ENCODE results near the gene DPP3. TPM values are rescaled to one million over a fixed set of nuclear protein-coding genes. Genes with fewer than 3 reads are reported as not detected.
A peak's percentile ranks its signal among the peaks of the same experiment; 100 is the strongest.
"Not testable (repeated sequence)": the region's sequence is repeated elsewhere in the genome, so short reads cannot be mapped to it uniquely, and the experiment has no call there.

The DPP3 gene, protein sequence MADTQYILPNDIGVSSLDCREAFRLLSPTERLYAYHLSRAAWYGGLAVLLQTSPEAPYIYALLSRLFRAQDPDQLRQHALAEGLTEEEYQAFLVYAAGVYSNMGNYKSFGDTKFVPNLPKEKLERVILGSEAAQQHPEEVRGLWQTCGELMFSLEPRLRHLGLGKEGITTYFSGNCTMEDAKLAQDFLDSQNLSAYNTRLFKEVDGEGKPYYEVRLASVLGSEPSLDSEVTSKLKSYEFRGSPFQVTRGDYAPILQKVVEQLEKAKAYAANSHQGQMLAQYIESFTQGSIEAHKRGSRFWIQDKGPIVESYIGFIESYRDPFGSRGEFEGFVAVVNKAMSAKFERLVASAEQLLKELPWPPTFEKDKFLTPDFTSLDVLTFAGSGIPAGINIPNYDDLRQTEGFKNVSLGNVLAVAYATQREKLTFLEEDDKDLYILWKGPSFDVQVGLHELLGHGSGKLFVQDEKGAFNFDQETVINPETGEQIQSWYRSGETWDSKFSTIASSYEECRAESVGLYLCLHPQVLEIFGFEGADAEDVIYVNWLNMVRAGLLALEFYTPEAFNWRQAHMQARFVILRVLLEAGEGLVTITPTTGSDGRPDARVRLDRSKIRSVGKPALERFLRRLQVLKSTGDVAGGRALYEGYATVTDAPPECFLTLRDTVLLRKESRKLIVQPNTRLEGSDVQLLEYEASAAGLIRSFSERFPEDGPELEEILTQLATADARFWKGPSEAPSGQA
- 36.8 and 46.4 TPM in 2 replicates for total RNA-seq (2014; rRNA removed; shearing (Covaris generic))

DNA sequence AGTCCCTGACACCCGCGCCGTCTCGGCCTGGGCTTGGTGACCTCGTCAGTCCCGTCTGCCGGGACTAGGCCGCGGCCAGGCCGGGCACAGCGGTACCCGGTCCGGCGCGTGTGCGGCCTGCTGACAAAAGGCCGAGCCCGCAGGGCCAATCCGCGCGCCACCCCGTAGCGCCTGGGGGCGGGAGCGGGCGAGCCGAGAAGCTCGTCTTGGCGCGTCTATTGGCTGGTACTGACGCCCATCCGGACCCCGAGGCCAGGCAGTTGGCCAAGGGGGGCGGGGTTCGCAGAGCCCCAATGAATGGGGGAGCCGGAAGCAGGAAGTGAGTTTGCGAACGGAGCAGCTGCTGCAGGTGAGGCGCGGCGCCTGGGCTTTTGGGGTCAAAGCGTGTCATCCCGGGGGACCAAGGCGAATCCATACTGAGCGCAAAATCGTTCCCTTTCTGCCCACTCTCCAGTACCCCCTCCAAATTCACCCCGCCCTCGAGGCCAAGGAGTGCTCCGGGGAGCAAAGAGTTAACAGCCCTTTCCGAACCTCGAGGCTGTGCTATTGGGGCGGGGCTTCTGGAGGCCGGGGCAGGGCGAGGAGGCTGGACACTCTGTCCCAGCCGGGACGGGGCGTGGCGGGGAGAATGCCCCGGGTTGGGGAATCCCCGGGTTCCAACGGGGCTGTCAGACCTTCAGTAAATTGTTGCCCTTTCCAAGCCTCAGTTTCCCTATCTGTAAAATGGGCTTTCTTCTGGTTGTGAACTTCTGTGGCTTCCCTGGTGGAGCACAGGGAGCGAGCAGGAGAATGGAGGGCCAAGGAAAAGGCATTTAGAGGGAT lies at the start of gene DPP3:
Gene DPP3 (plus strand): TSS at position 318 of the 822 bp plus-strand sequence. CDS start 1,767 bp downstream, outside the sequence.
- peak; percentile 96 for DNase-seq (ENCODE audit: low read depth)

DNA sequence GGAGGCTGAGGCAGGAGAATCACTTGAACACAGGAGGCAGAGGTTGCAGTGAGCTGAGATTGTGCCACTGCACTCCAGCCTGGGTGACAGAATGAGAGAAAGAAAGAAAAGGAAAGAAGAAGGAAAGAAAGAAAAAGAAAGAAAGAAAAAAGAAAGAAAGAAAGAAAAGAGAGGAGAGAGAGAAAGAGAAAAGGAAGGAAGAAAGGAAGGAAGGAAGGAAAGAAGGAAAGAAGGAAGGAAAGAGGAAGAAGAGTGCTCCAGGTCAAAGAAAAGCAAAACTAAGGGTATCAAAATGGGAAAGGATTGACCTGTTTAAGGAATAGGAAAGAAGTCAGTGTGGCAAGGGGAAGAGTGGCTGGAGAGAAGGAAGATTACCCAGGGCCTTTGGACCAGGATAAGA lies 48.9 kb upstream of the DPP3 start:
- DNase-seq (ENCODE audit: low read depth), result not testable (repeated sequence)

DNA sequence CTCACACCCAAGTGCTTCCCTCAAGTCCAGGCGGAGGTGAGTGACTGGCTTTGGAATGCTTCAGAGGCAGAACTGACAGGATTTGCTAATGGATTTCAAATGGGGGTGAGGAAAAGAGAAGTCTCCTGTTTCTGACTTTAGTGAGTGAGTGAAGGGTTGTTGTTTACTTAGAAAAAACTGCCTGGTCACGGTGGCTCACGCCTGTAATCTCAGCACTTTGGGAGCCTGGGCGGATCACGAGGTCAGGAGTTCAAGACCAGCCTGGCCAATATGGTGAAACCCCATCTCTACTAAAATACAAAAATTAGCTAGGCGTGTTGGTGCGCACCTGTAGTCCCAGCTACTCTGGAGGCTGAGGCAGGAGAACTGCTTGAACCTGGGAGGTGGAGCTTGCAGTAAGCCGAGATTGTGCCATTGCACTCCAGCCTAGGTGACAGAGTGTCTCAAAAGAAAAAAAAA lies 48.3 kb upstream of the DPP3 start:
- DNase-seq (ENCODE audit: low read depth), result not testable (repeated sequence)

DNA sequence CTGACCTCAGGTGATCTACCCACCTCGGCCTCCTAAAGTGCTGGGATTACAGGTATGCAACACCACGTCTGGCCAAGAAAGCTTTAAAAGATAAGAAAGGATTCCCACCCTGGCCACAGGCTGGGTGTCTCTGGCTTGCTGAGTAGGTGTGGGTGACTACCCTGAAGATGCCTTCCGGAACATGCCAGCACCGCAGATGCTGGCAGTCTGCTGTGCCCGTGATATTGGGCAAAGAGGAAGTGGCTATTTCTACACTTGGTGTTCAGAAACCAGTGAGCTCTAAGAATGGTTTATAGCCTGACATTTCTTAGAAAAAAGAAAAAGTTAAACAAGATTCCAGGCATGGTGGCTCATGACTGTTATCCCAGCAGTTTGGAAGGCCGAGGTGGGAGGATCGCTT lies 47.6 kb upstream of the DPP3 start:
- DNase-seq (ENCODE audit: low read depth), result no peak

DNA sequence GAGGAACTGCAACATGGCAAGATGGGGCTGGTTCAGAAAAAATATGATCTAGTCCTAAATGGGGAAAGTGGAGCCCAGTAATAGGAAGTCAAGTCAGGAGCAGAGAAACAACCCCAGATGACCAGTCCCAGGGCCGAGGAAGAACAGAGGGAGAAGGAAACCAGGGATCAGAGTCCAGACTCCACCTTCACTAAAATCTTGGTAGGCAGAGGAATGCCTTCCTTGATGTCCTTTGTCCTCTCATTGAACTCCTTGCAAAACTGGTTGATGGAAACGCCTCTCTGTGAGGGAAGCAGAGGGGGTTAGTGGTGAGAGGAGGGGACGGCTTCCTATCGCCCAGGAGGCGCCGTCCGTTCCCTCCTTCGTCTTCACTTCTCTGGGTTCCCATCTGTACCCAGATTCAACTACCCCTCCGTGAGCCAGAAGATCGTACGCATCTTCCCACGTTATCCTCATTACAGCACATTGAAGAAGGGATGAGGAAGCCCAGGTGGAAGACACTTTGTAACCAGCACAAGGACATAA lies 42.2 kb upstream of the DPP3 start:
- no peak for DNase-seq (ENCODE audit: low read depth)

DNA sequence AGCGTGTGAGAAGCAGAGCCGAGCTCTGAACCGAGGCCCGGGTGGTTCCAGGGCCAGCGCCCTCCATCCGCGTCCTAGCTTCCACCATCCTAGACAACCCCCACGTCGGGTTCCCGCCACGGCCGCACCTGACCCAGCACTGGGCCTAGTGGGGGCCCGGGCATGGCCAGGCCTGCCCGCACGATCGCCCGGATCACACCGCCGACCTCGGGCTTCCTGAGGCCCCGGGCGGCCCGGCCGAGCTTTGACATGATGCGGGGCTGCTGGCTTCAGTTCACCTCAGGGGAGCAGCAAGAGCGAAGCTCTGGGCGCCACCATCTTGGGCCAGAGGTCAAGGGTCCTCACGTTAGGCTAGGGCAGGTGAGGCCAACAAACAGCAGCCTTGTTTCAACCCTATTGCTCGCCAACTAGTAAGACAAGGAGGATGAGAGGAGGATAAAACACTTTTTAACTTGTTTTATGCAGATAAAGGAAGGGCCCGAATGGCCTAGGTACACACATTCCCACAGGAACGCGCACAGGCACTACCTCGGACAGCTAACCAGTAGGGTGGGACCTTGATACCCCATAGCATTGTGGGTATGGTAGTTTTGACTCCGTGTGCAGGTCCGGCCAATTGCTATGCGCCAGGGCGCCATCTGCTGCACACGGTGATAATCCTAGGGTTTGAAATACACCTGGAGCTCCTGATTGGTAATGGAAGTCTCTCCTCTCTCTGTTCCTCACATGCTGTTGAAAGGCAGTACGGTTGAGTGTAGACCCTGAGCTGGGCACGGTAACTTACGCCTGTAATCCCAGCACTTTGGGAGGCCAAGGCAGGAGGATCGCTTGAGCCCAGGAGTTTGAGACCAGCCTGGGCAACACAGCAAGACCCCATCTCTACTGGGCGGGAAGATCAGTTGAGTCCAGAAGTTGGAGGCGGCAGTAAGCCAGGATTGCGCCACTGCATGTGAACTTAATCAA lies 41.4 kb upstream of the DPP3 start, which contains the start of gene MRPL11:
Gene MRPL11 (minus strand): TSS at position 345 of the 963 bp plus-strand sequence. CDS start 94 bp downstream, at position 251.
- DNase-seq (ENCODE audit: low read depth), result peak; percentile 91

DNA sequence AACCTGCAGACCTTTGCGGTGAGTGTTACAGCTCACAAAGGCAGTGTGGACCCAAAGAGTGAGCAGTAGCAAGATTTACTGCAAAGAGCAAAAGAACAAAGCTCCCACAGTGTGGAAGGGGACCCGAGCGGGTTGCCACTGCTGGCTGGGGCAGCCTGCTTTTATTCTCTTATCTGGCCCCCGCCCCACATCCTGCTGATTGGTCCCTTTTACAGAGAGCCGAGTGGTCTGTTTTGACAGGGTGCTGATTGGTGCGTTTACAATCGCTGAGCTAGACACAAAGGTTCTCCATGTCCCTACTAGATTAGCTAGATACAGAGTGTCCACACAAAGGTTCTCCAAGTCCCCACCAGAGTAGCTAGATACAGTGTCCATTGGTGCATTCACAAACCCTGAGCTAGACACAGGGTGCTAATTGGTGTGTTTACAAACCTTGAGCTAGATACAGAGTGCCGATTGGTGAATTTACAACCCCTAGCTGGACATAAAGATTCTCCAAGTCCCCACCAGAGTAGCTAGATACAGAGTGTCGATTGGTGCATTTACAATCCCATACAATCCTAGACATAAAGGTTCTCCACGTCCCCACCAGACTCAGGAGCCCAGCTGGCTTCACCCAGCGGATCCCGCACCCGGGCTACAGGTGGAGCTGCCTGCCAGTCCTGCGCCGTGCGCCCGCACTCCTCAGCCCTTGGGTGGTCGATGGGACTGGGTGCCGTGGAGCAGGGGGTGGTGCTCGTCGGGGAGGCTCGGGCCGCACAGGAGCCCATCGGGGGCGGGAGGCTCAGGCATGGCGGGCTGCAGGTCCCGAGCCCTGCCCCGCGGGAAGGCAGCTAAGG lies 39.9 kb upstream of the DPP3 start:
- DNase-seq (ENCODE audit: low read depth), result not testable (repeated sequence)

DNA sequence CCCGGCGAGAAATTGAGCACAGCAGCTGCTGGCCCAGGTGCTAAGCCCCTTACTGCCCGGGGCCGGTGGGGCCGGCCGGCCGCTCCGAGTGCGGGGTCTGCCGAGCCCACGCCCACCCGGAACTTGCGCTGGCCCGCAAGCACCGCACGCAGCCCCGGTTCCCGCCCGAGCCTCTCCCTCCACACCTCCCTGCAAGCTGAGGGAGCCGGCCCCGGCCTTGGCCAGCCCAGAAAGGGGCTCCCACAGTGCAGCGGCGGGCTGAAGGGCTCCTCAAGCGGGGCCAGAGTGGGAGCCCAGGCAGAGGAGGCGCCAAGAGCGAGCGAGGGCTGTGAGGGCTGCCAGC lies 39.3 kb upstream of the DPP3 start:
- not testable (repeated sequence) for DNase-seq (ENCODE audit: low read depth)

DNA sequence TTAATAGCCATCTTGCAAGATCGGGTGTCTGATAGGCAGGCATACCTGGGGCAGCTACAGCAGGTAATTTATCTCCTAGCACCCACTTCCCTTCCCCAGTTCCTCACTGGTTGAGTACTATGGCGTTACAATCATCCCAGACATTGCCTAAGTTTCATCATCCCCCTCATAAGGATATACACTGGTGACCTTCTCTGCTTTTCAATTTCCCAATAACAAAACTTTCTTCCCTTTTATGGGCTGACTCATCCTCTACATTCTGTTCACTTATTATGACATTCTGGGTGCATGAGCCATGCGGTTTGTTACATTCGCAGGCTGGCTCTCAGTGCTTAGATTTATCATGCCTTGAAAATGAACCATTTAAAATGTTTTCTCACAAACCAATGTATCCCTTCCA lies 36.6 kb upstream of the DPP3 start:
- DNase-seq (ENCODE audit: low read depth), result peak; percentile 85

DNA sequence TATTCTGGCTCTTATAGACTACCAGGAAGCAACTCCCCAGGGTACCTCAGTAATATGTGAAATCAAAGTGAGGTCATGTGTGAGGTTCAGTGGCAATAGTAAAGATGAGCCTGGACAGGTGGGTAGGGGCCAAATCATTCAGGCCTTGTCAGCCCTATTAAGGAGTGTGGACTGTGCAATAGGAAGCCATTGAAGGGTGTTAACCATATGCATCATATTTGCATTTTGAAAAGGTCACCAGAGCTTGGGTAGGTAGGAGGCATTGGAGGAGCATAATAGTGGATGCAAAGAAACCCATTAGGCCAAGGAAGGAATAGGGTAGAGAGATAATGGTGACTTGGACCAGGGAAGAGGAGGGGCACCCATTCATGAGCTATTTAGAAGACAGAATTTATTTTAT lies 33.2 kb upstream of the DPP3 start:
- DNase-seq (ENCODE audit: low read depth), result no peak

DNA sequence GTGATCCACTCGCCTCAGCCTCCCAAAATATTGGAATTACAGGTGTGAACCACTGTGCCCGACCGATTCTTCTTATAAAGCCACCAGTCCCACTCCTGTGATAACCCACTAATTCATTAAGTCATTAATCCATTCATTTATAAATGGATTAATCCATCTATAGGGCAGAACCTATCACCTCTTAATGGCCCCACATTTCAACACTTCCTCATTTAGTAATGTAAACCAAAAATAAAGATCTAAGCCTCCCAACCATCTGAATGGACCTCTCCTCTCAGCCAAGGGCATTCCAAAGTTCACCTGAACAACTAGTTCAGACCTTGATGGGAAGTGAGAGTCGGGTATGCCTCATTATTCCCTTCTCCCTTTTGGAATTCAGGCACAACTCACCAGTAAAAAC lies 31.7 kb upstream of the DPP3 start:
- DNase-seq (ENCODE audit: low read depth), result no peak

DNA sequence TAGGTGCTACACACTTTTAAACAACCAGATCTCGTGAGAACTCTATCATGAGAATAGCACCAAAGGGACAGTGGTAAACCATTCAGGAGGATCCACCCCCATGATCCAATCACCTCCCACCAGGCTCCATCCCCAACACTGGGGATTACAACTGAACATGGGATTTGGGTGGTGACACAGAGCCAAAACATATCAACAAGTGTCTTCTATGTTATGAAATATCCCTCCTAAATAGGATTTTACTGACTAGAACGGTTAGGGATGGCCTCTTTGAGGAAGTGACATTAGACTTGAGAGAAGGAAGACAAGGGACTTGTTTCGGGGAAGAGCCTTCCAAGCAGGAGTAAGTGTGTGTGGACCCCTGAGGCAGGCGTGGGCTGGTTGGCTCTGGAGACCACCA lies 29.7 kb upstream of the DPP3 start:
- no peak for DNase-seq (ENCODE audit: low read depth)

DNA sequence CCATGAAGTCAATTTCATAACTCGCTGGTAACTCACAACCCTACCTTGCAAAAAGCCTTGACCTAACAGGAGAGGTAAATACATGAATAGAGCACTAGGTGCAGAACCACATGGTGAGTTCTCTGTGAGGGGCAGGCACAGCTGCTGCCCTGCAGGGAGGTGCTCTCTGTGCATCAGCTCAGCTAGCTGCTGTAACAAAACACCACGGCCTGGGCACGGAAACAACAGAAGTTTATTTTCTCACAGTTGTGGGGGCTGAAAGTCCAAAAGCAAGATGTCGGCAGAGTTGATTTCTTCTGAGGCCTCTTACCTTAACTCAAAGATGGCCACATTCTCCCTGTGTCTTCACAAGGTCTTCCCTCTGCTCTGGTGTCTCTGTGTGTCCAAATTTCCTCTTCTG lies 28.6 kb upstream of the DPP3 start:
- no peak for DNase-seq (ENCODE audit: low read depth)

DNA sequence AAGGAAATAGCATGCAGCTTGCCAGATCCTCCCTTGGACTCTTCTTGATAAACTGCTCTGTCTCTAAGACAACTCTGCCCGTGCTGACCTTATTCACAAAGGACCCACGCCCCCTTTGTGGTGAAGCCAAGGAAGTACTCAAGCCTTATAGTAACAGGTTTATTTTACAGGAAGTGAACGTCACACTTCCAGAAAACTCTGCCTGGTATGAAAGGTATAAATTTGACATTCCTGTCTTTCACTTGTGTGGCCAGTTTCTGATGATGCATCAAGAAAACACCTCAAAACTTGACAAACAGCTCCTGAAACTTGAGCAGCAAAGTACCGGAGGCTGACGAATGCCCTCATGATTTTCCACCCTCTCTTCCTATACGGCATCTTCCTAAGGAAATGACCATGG lies 26.0 kb upstream of the DPP3 start:
- DNase-seq (ENCODE audit: low read depth), result no peak

DNA sequence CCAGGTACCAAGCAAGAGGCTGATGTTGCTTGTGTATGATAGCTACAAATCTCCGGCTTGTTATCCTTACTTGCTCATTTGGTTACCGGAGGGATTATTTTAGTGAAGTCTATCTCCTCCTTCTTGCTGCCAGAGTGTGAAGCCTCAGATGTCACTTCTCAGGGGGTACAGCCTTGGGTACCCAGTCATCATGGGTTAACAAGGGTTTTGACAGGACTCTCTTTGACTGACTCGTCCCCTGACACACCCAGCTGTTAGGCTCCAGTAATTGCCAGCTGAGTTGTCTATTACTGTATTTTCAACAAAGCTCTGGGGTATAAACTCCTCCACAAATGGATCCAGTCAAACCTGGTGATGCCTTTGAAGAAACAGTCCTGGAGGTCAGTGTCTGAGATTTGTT lies 25.4 kb upstream of the DPP3 start:
- DNase-seq (ENCODE audit: low read depth), result no peak

DNA sequence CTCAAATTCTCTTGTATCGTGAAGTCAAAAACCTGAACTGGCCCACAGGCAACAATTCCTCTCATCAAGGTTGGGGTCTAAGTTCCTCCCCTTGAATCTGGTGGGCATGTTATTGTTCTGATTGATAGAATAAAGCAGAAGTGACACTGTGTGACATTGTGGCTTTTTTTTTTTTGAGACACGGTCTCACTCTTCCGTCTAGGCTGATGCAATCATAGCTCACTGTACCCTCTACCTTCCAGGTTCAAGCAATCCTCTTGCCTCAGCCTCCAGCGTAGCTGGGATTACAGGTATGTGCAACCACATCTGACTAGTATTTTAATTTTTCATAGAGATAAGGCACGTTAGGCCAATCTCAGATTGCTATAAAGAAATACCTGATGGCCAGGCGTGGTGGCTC lies 22.4 kb upstream of the DPP3 start:
- DNase-seq (ENCODE audit: low read depth), result no peak

DNA sequence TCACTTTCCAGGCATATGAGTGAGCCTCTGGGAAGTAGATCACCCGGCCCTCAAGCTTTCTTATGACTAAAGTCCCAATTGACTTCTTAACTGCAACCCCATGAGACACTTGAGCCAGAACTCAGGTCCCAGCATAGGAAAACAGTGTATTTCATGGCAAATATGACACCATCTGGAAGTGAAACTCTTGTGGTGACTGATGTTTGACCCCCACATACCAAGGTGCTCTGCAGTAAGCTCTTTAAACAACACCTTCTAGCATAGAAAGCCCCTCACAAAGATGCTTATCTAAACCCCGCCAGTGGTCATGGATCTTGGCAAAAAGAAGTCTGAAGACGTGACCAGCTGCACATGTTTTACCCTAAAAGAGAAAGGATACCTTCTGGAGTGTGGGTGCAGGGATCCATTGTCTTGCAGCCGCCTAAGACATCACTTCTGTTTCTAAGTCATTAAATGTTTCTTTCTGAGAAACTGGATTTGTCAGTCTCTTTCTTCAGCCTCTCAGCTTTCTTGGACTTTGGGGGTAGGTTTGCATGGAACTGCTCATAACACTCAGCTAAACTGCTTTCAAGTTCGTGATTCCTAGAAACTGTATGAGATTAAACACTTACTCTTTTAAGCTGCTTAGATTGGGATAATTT lies 21.0 kb upstream of the DPP3 start:
- peak; percentile 42 for DNase-seq (ENCODE audit: low read depth)

DNA sequence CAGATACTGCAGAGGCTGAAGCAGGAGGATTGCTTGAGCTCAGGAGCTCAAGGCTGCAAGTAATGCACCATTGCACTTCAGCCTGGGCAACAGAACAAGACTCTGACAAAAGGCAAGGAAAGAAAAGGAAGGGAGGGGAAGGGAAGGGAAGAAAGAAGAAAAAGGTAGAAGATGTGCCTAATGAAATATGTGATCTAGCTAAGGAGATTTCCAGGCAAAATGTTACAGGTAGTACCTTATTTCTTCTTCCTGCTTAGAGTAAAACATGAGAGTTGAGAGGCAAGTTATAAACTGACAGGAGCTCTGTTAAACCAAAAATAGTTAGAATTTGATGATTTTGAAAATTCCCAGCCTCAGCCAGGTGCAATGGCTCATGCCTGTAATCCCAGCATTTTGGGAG lies 18.2 kb upstream of the DPP3 start:
- DNase-seq (ENCODE audit: low read depth), result no peak

DNA sequence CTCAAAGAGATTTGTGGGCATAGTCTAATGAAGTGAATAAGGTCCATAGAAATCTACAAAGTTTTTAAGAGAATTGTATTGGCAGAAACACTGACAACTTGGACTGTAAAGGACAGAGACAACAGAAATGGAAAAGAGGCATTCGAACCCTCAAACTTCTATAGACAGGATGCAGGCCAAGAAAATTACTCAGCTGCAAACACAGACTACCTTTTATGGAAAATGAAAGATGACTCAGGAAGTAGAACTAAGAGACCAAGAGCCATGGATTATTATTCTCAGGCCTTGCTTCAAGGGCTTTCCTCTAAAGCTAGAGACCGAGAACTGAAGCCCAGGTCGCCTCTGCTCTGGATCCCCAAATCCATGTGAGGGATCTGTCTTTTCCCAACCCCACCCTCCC lies 17.3 kb upstream of the DPP3 start:
- no peak for DNase-seq (ENCODE audit: low read depth)

All from RPMI7951 (cell line).